HCT116 (cell line): ENCODE data around the gene EEPD1. TPM values are rescaled to one million over a fixed set of nuclear protein-coding genes. Genes with fewer than 3 reads are reported as not detected.

Source experiments
- ATAC-seq: fragments of 200-7000 bp; cut with Tn5 transposase; 2 replicates; pipeline ENCODE4 v1.9.1; 2020; ENCODE audit warnings: mild to moderate bottlenecking, moderate library complexity
- BruUV-seq: library from RNA; stranded (reverse); fragments of 400-500 nt; replicated peaks from 2 replicates; lab custom pipeline; 2021; lab: Mats Ljungman, UMichigan
- CTCF ChIA-PET: fragments of 300-600 bp; sonication (Branson Sonifier 250); formaldehyde crosslinking; loops from one replicate; lab custom pipeline; 2021; ENCODE audit warnings: antibody characterized with exemption; lab: Charles Lee
- POLR2A ChIA-PET: fragments of 300-600, 350-600 bp; sonication (Branson Sonifier 250); formaldehyde crosslinking; loops from one replicate; lab custom pipeline; 2021; ENCODE audit warnings: antibody characterized with exemption; lab: Charles Lee
- RAD21 ChIA-PET, 2 experiments: fragments of 300-600 bp; sonication (Branson Sonifier 250); formaldehyde crosslinking; loops; one replicate each; lab custom pipeline; 2023; ENCODE audit warnings: low total read pairs in 2 of 2; ENCODE audit not compliant: uncharacterized antibody in 2 of 2, unreplicated experiment in 2 of 2, low non-redundant PET in 1 of 2; lab: Charles Lee
- DNase-seq: peaks from one replicate; pipeline ENCODE4 v3.0.0-alpha.2; 2010; ENCODE audit warnings: low read depth, low spot score
- H2AFZ ChIP-seq: fragments of 200-600 bp; shearing (Covaris generic), sonication (generic); 2 replicates; pipeline ENCODE4 v1.6.1; 2017; ENCODE audit warnings: low read depth, mixed run types, mixed read lengths, antibody characterized with exemption, low read length; ENCODE audit not compliant: poor library complexity, severe bottlenecking
- H3K27ac ChIP-seq: 2 replicates; pipeline ENCODE4 v1.5.1; 2012; ENCODE audit warnings: low read depth, low read length
- H3K27me3 ChIP-seq: fragments of 200-600 bp; sonication (generic); 2 replicates; pipeline ENCODE4 v1.6.1; 2016; ENCODE audit warnings: mixed run types, low read length, mixed read lengths; ENCODE audit not compliant: insufficient read depth
- H3K36me3 ChIP-seq, 2 experiments: fragments of 200-500 bp in 1 of 2; fragments of 200-600 bp in 1 of 2; sonication (Bioruptor generic) in 1 of 2; sonication (generic) in 1 of 2; 2 replicates each; pipeline versions ENCODE4 v1.5.1 to v1.6.1; 2014 to 2016; ENCODE audit warnings: low read length in 2 of 2, inconsistent platforms in 1 of 2, mixed read lengths in 1 of 2, mixed run types in 1 of 2; ENCODE audit not compliant: insufficient read depth in 2 of 2, control insufficient read depth in 1 of 2
- H3K4me1 ChIP-seq, 2 experiments: fragments of 200-600 bp in 1 of 2; sonication (generic) in 1 of 2; 2 replicates each; pipeline versions ENCODE4 v1.5.1 to v1.6.1; 2012 to 2017; ENCODE audit warnings: low read length in 2 of 2, inconsistent platforms in 1 of 2, mild to moderate bottlenecking in 1 of 2, mixed read lengths in 1 of 2, mixed run types in 1 of 2, moderate library complexity in 1 of 2; ENCODE audit not compliant: insufficient read depth in 2 of 2, control insufficient read depth in 1 of 2
- H3K4me2 ChIP-seq: fragments of 200-600 bp; sonication (generic); 2 replicates; pipeline ENCODE4 v1.6.1; 2017; ENCODE audit warnings: mixed run types, low read length, mixed read lengths
- H3K4me3 ChIP-seq, 2 experiments: fragments of 200-600 bp in 1 of 2; sonication (generic) in 1 of 2; replicated peaks in 1 of 2; 2 replicates each; pipeline ENCODE4 v1.5.1; 2011 to 2016; ENCODE audit warnings: low read length in 2 of 2, control low read depth in 1 of 2, low read depth in 1 of 2, mild to moderate bottlenecking in 1 of 2, mixed read lengths in 1 of 2, mixed run types in 1 of 2
- H3K79me2 ChIP-seq: fragments of 200-600 bp; sonication (generic); 2 replicates; pipeline ENCODE4 v1.6.1; 2017; ENCODE audit warnings: mild to moderate bottlenecking, mixed run types, low read length, moderate library complexity, mixed read lengths; ENCODE audit not compliant: insufficient read depth
- H3K9ac ChIP-seq: fragments of 200-600 bp; sonication (generic); 2 replicates; pipeline ENCODE4 v1.6.1; 2016; ENCODE audit warnings: low read length, mixed read lengths
- H3K9me2 ChIP-seq: fragments of 200-600 bp; sonication (generic), shearing (Covaris generic); 2 replicates; pipeline ENCODE4 v1.6.1; 2017; ENCODE audit warnings: mixed run types, mild to moderate bottlenecking, moderate library complexity; ENCODE audit not compliant: insufficient read depth
- H3K9me3 ChIP-seq, 2 experiments: fragments of 200-500 bp in 1 of 2; fragments of 200-600 bp in 1 of 2; sonication (Bioruptor generic) in 1 of 2; sonication (generic) in 1 of 2; 2 replicates each; pipeline ENCODE4 v1.6.1; 2014 to 2017; ENCODE audit warnings: low read length in 2 of 2, mixed read lengths in 2 of 2, inconsistent platforms in 1 of 2, low read depth in 1 of 2, mild to moderate bottlenecking in 1 of 2, mixed run types in 1 of 2, moderate library complexity in 1 of 2; ENCODE audit not compliant: control insufficient read depth in 1 of 2, insufficient read depth in 1 of 2
- H4K20me1 ChIP-seq: fragments of 200-600 bp; sonication (generic), shearing (Covaris generic); 2 replicates; pipeline ENCODE4 v1.6.1; 2017; ENCODE audit warnings: mixed run types, mild to moderate bottlenecking, moderate library complexity; ENCODE audit not compliant: insufficient read depth
- ATF3 ChIP-seq: IDR thresholded peaks from 2 replicates; pipeline ENCODE4 v1.6.1; 2012
- ELF1 ChIP-seq: IDR thresholded peaks from 2 replicates; pipeline ENCODE4 v1.6.1; 2012; ENCODE audit warnings: low read depth, borderline replicate concordance
- EZH2 ChIP-seq: fragments of 200-600 bp; sonication (generic); IDR thresholded peaks from 2 replicates; pipeline ENCODE4 v1.6.1; 2017; ENCODE audit warnings: antibody characterized with exemption, mixed run types
- JUND ChIP-seq: IDR thresholded peaks from 2 replicates; pipeline ENCODE4 v1.6.1; 2012
- MAX ChIP-seq: IDR thresholded peaks from 2 replicates; pipeline ENCODE4 v1.6.1; 2012
- POLR2AphosphoS5 ChIP-seq: IDR thresholded peaks from 2 replicates; pipeline ENCODE4 v1.6.1; 2011; ENCODE audit warnings: mild to moderate bottlenecking, low read depth, low read length, moderate library complexity
- RAD21 ChIP-seq: IDR thresholded peaks from 2 replicates; pipeline ENCODE4 v1.6.1; 2012; ENCODE audit warnings: low read depth, mild to moderate bottlenecking
- SP1 ChIP-seq: IDR thresholded peaks from 2 replicates; pipeline ENCODE4 v1.6.1; 2012; ENCODE audit warnings: low read depth
- SRF ChIP-seq: IDR thresholded peaks from 2 replicates; pipeline ENCODE4 v1.6.1; 2012; ENCODE audit warnings: low read depth
- ZNF274 ChIP-seq: fragments of 200-500 bp; sonication (Bioruptor generic); IDR thresholded peaks from 2 replicates; pipeline ENCODE4 v1.6.1; 2014; ENCODE audit warnings: mild to moderate bottlenecking, low read depth, low read length, inconsistent platforms
- intact Hi-C: fragments of 100-400 bp; cut with micrococcal nuclease; formaldehyde crosslinking; loops from 2 replicates; pipeline ENCODE4 v1.10.0; 2022
- total RNA-seq: library from RNA; stranded (reverse); gene quantifications from one replicate; pipeline ENCODE4 v1.2.1, GENCODE V29; 2021; ENCODE audit not compliant: unreplicated experiment

Gene EEPD1
- total RNA-seq, 1 experiment from 2014 or later = 4.2 TPM

GRCh38 chr7:36315309-36315944 is 162.4 kb downstream of the EEPD1 start:
- H3K79me2 ChIP-seq = no peaks in the 10 kb centered on the region
- CTCF ChIA-PET = no interaction called here
- no peaks in the 10 kb centered on the region for H3K9me3 ChIP-seq
- no peak overlapping the region for H3K9ac ChIP-seq
- TF ChIP-seq SRF (no peak), POLR2AphosphoS5 (no peak), ATF3 (no peak), EZH2 (no peak), SP1 (no peak), JUND (no peak), RAD21 (no peak), ZNF274 (no peak), MAX (no peak), ELF1 (no peak)
- TF ChIP-seq, all 23 proteins: peak for 0
- Histone ChIP-seq H3K27me3 (no peaks in the 10 kb centered on the region), H3K9me2 (no peaks in the 10 kb centered on the region), H3K36me3 (no peaks in the 10 kb centered on the region), H2AFZ (no peak overlapping the region), H3K27ac (no peak overlapping the region), H4K20me1 (no peaks in the 10 kb centered on the region), H3K4me3 (no peak overlapping the region), H3K4me2 (no peak overlapping the region), H3K4me1 (peaks cover 2 to 8% of the 10 kb centered on the region in 2 experiments; a peak in 1 of 4 replicates)
- POLR2A ChIA-PET = no interaction called here
- DNase-seq = no peak
- intact Hi-C loops = no loop called here
- no TSS peak for BruUV-seq
- RAD21 ChIA-PET = no interaction called here
- no peak; the same call in 1 of the 2 replicates for ATAC-seq

- Histone ChIP-seq H3K9ac (no peak overlapping the region), H3K79me2 (no peaks in the 10 kb centered on the region), H3K9me3 (no peaks in the 10 kb centered on the region), H3K36me3 (no peaks in the 10 kb centered on the region), H2AFZ (no peak overlapping the region), H3K4me2 (no peak overlapping the region), H4K20me1 (no peaks in the 10 kb centered on the region), H3K4me3 (no peak overlapping the region), H3K9me2 (no peaks in the 10 kb centered on the region), H3K27me3 (no peaks in the 10 kb centered on the region), H3K27ac (no peak overlapping the region), H3K4me1 (peaks cover 2 to 8% of the 10 kb centered on the region in 2 experiments; a peak in 1 of 4 replicates)
- ChIA-PET RAD21 (no interaction called here), CTCF (no interaction called here), POLR2A (no interaction called here)
- no TSS peak for BruUV-seq
- no peak for TF ChIP-seq POLR2AphosphoS5
- ATAC-seq (no peak), DNase-seq (no peak)
- intact Hi-C loops = no loop called here
Measured at GRCh38 chr7:36316319-36316718, 163.3 kb downstream of the EEPD1 start.
